GM04503 (cell line): Measurements from ENCODE around the gene ICAM1.
A peak's percentile ranks its signal among the peaks of the same experiment; 100 is the strongest.

Experiments used
- DNase-seq: peaks from one replicate; pipeline ENCODE4 v3.0.0-alpha.2; 2012; ENCODE audit warnings: low read depth

The ICAM1 gene

GRCh38 chr19:10243606-10244005 lies 27.3 kb upstream of the ICAM1 start:
- DNase-seq = no peak

GRCh38 chr19:10245189-10245939 lies 25.6 kb upstream of the ICAM1 start:
- no peak for DNase-seq

GRCh38 chr19:10246511-10246910 lies 24.4 kb upstream of the ICAM1 start:
- no peak for DNase-seq

GRCh38 chr19:10251792-10252694 lies 18.9 kb upstream of the ICAM1 start, which contains the start of gene MRPL4:
Gene MRPL4 (plus strand): TSS chr19:10252214. CDS start chr19:10252254, 40 bp downstream.
- peak; percentile 93 for DNase-seq

GRCh38 chr19:10252707-10253106 lies 18.2 kb upstream of the ICAM1 start:
- no peak for DNase-seq

GRCh38 chr19:10254244-10254643 lies 16.7 kb upstream of the ICAM1 start:
- no peak for DNase-seq

GRCh38 chr19:10255358-10255757 lies 15.6 kb upstream of the ICAM1 start:
- DNase-seq = no peak

GRCh38 chr19:10256551-10256950 lies 14.4 kb upstream of the ICAM1 start:
- DNase-seq = no peak

GRCh38 chr19:10256970-10257615 lies 13.8 kb upstream of the ICAM1 start:
- DNase-seq = no peak

- no peak for DNase-seq
Observed at GRCh38 chr19:10258080-10258710, 12.7 kb upstream of the ICAM1 start.

GRCh38 chr19:10259162-10259905 lies 11.6 kb upstream of the ICAM1 start:
- no peak for DNase-seq

GRCh38 chr19:10260141-10260584 lies 10.8 kb upstream of the ICAM1 start:
- no peak for DNase-seq

GRCh38 chr19:10262771-10263170 lies 8.1 kb upstream of the ICAM1 start:
- DNase-seq = no peak

GRCh38 chr19:10266706-10267105 lies 4.2 kb upstream of the ICAM1 start:
- DNase-seq = no peak

- DNase-seq = no peak
Observed at GRCh38 chr19:10268071-10268470, 2.8 kb upstream of the ICAM1 start.

- DNase-seq = no peak
Observed at GRCh38 chr19:10269333-10270179, 1.4 kb upstream of the ICAM1 start.

- DNase-seq = no peak
Observed at GRCh38 chr19:10270180-10270615, 722 bp upstream of the ICAM1 start.

- DNase-seq = no peak
Observed at GRCh38 chr19:10271543-10272086, 695 bp downstream of the ICAM1 start.

GRCh38 chr19:10274589-10274988 lies 3.7 kb downstream of the ICAM1 start:
- DNase-seq = no peak
